ENCODE data around the gene PLCL2. TPM values are rescaled to one million over a fixed set of nuclear protein-coding genes. Genes with fewer than 3 reads are reported as not detected.
"Not testable (repeated sequence)": the region's sequence is repeated elsewhere in the genome, so short reads cannot be mapped to it uniquely, and the experiment has no call there.

The PLCL2 gene
- polyA plus RNA-seq, 1 experiment: 0.94 TPM

DNA sequence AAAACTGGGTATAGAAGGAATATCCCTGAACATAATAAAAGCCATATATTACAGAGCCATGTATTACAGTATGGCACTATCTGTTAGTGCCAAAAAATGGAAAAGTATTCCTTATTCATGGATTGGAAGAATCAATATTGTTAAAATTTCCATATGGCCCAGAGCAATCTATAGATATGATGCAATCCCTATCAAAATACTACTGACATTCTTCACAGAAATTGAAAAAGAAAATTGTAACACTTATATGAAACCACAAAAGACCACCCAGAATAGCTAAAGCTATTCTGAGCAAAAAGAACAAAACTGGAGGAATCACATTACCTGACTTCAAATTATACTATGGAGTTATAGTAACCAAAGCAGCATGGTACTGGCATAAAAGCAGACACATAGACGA lies 218.8 kb downstream of the PLCL2 start:
- POLR2A ChIA-PET: no interaction called here
- H3K27me3 ChIP-seq (ENCODE audit: control insufficient read depth, insufficient read depth, low read length): no peaks in the 10 kb centered on the region
- no peaks in the 10 kb centered on the region for H3K9me3 ChIP-seq (ENCODE audit: control insufficient read depth, insufficient read depth, low read length)
- DNase-seq (ENCODE audit: low read depth, low spot score): no peak
- H3K27ac ChIP-seq (ENCODE audit: low read depth, low read length): no peak overlapping the region
- CTCF ChIA-PET: no interaction called here
- TF ChIP-seq CTCF (IDR thresholded peaks at IDR 0.05; ENCODE audit: low read depth, low read length): no peak
- H3K4me3 ChIP-seq (ENCODE audit: low read depth, low read length): no peak overlapping the region

DNA sequence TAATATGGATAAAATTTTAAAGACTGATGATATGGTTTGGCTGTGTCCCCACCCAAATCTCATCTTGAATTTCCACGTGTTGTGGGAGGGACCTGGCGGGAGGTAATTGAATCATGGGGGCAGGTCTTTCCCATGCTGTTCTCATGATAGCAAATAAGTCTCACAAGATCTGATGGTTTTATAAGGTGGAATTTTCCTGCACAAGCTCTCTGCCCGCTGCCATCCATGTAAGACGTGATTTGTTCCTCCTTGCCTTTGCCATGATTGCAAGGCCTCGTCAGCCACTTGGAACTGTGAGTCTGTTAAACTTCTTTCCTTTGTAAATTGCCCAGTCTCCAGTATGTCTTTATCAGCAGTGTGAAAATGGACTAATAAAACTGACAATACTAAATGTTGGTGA lies 222.0 kb downstream of the PLCL2 start:
- POLR2A ChIA-PET; H3K9me3 ChIP-seq (ENCODE audit: control insufficient read depth, insufficient read depth, low read length); H3K27me3 ChIP-seq (ENCODE audit: control insufficient read depth, insufficient read depth, low read length); H3K27ac ChIP-seq (ENCODE audit: low read depth, low read length); H3K4me3 ChIP-seq (ENCODE audit: low read depth, low read length); DNase-seq (ENCODE audit: low read depth, low spot score); CTCF ChIA-PET: not testable (repeated sequence)

DNA sequence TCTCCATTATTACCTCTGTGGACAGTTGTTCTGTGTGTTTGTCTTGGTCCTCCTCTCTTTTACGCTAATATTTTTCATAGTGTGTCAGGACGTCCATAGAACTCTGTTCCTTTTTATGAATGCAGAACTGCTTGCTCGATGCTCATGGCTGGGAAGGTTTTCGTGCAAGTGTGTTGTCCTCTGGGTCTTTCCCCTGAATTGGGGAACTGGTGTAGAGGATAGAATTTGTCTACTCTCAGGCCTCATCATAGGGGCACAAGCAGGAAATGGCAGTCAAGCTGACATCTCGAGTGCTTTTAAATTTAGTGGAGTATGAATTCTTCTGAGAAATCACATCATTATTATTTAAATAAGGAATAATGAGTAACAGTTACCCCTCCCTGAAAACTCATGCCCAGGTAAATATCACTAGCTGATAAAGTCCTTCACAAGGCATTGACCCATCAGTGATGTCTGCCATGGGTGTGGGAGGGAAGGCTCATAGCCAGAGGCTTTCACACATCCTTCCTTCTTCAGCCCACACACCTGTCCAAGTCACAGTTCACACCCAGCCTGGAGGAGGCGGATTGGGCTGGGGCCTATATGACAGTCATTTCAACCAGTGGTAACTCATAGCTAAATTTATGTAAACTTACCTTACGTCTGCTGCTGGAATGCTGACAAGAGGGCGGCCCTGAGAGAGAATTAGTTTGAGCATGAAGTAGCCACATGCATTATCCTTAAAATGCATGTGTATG lies 226.1 kb downstream of the PLCL2 start:
- no peak overlapping the region for H3K4me3 ChIP-seq (ENCODE audit: low read depth, low read length)
- ChIA-PET POLR2A (no interaction called here), CTCF (interaction anchor here (0.5 kb wide), 1 partner anchor 1539 kb away, joined by 12 read pairs; no protein-coding TSS in a partner anchor)
- no peak for TF ChIP-seq CTCF (IDR thresholded peaks at IDR 0.05; ENCODE audit: low read depth, low read length)
- no peak for DNase-seq (ENCODE audit: low read depth, low spot score)
- H3K27ac ChIP-seq (ENCODE audit: low read depth, low read length): no peak overlapping the region
- no peaks in the 10 kb centered on the region for H3K9me3 ChIP-seq (ENCODE audit: control insufficient read depth, insufficient read depth, low read length)
- no peaks in the 10 kb centered on the region for H3K27me3 ChIP-seq (ENCODE audit: control insufficient read depth, insufficient read depth, low read length)

- Histone ChIP-seq H3K27ac (ENCODE audit: low read depth, low read length) (no peak overlapping the region), H3K4me3 (ENCODE audit: low read depth, low read length) (no peak overlapping the region), H3K27me3 (ENCODE audit: control insufficient read depth, insufficient read depth, low read length) (no peaks in the 10 kb centered on the region), H3K9me3 (ENCODE audit: control insufficient read depth, insufficient read depth, low read length) (no peaks in the 10 kb centered on the region)
- no peak for TF ChIP-seq CTCF (IDR thresholded peaks at IDR 0.05; ENCODE audit: low read depth, low read length)
- POLR2A ChIA-PET: no interaction called here
- DNase-seq (ENCODE audit: low read depth, low spot score): no peak
- CTCF ChIA-PET: interaction anchor here (0.5 to 0.6 kb wide), 2 partner anchors 700 to 1540 kb away, joined by 3 to 12 read pairs; no protein-coding TSS in a partner anchor
These were observed 226.8 kb downstream of the PLCL2 start for GRCh38 chr3:17111586-17111985.

- H3K9me3 ChIP-seq (ENCODE audit: control insufficient read depth, insufficient read depth, low read length): no peaks in the 10 kb centered on the region; the same call in 1 of the 2 replicates
- CTCF ChIA-PET: no interaction called here
- no peak overlapping the region for H3K4me3 ChIP-seq (ENCODE audit: low read depth, low read length)
- POLR2A ChIA-PET: no interaction called here
- no peak overlapping the region for H3K27ac ChIP-seq (ENCODE audit: low read depth, low read length)
- TF ChIP-seq CTCF (IDR thresholded peaks at IDR 0.05; ENCODE audit: low read depth, low read length): no peak
- H3K27me3 ChIP-seq (ENCODE audit: control insufficient read depth, insufficient read depth, low read length): no peaks in the 10 kb centered on the region
- DNase-seq (ENCODE audit: low read depth, low spot score): no peak
These were observed 230.4 kb downstream of the PLCL2 start for GRCh38 chr3:17115186-17115585.

Data from AG04450 (cell line).